ENCODE results near the gene NRXN3.

The NRXN3 gene

DNA sequence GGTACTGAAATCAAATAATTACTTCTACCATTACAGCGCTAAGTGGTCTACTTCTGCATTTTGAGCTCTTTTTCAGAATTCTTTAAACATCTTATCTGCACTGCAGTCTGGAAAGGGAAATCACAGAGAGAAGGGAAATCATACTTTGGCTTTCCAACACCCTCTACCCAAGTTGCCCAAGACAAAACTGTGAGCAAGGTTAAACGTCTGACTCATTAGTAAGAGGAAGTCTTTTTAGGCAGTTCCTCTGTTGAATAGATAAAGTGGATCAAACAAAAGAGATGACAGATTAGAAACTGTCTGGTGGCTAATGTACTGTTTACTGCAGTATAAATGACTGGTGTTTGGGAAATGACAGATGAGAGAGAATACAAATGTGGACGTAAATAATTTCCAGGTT, 858.1 kb downstream of the NRXN3 start:
- Histone ChIP-seq H3F3A (ENCODE audit: insufficient read depth, low read length) (no peaks in the 10 kb centered on the region), H3K4me2 (ENCODE audit: low read length) (no peak overlapping the region), H3K27ac (ENCODE audit: low read depth, low read length, poor library complexity, severe bottlenecking) (no peak overlapping the region), H3K4me1 (ENCODE audit: insufficient read depth, low read length, severe bottlenecking) (no peaks in the 10 kb centered on the region), H3K36me3 (ENCODE audit: insufficient read depth, low read length) (no peaks in the 10 kb centered on the region), H3K79me2 (ENCODE audit: insufficient read depth, low read length) (no peaks in the 10 kb centered on the region), H3K9me2 (ENCODE audit: low read depth, low read length) (no peaks in the 10 kb centered on the region), H3K4me3 (ENCODE audit: low read depth, low read length, poor library complexity, severe bottlenecking) (no peak overlapping the region), H3K9ac (ENCODE audit: low read length) (no peak overlapping the region), H3K27me3 (ENCODE audit: insufficient read depth, low read length) (no peaks in the 10 kb centered on the region), H4K20me1 (ENCODE audit: insufficient read depth, low read length) (no peaks in the 10 kb centered on the region), H3K9me3 (ENCODE audit: low read length) (no peaks in the 10 kb centered on the region), H2AFZ (ENCODE audit: low read length) (no peak overlapping the region)
- TF ChIP-seq EZH2 (IDR thresholded peaks at IDR 0.05; ENCODE audit: borderline replicate concordance, low read length) = no peak
- TF ChIP-seq, protein P1, sequence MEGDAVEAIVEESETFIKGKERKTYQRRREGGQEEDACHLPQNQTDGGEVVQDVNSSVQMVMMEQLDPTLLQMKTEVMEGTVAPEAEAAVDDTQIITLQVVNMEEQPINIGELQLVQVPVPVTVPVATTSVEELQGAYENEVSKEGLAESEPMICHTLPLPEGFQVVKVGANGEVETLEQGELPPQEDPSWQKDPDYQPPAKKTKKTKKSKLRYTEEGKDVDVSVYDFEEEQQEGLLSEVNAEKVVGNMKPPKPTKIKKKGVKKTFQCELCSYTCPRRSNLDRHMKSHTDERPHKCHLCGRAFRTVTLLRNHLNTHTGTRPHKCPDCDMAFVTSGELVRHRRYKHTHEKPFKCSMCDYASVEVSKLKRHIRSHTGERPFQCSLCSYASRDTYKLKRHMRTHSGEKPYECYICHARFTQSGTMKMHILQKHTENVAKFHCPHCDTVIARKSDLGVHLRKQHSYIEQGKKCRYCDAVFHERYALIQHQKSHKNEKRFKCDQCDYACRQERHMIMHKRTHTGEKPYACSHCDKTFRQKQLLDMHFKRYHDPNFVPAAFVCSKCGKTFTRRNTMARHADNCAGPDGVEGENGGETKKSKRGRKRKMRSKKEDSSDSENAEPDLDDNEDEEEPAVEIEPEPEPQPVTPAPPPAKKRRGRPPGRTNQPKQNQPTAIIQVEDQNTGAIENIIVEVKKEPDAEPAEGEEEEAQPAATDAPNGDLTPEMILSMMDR (IDR thresholded peaks at IDR 0.05; ENCODE audit: low read length) = no peak

DNA sequence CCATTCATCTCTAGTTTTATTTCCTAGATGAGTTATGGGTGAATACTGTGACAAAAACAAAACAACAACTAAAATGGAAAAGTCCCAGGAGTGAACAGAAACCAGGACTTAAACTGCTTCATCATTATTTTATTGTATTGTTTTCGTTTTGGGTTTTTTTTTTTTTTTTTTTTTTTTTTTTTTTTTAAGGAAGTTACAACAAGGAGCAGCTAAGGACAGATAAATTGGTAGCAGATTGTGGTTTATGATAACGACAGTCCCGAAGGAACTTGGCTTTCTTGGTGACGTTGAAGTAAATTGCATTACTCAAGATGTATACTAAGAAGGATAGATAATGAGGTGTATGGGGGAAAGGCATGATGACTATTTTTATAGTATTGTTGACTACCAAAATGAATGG, 866.3 kb downstream of the NRXN3 start:
- Histone ChIP-seq H3K4me2 (ENCODE audit: low read length) (no peak overlapping the region), H3K79me2 (ENCODE audit: insufficient read depth, low read length) (no peaks in the 10 kb centered on the region), H3F3A (ENCODE audit: insufficient read depth, low read length) (no peaks in the 10 kb centered on the region), H4K20me1 (ENCODE audit: insufficient read depth, low read length) (no peaks in the 10 kb centered on the region), H3K36me3 (ENCODE audit: insufficient read depth, low read length) (no peaks in the 10 kb centered on the region), H2AFZ (ENCODE audit: low read length) (no peak overlapping the region), H3K4me3 (ENCODE audit: low read depth, low read length, poor library complexity, severe bottlenecking) (no peak overlapping the region), H3K27ac (ENCODE audit: low read depth, low read length, poor library complexity, severe bottlenecking) (no peak overlapping the region), H3K9ac (ENCODE audit: low read length) (no peak overlapping the region), H3K27me3 (ENCODE audit: insufficient read depth, low read length) (no peaks in the 10 kb centered on the region; the same call in 1 of the 2 replicates), H3K9me3 (ENCODE audit: low read length) (no peaks in the 10 kb centered on the region), H3K4me1 (ENCODE audit: insufficient read depth, low read length, severe bottlenecking) (no peaks in the 10 kb centered on the region), H3K9me2 (ENCODE audit: low read depth, low read length) (no peaks in the 10 kb centered on the region)
- TF ChIP-seq, protein P1 (IDR thresholded peaks at IDR 0.05; ENCODE audit: low read length) = no peak
- TF ChIP-seq EZH2 (IDR thresholded peaks at IDR 0.05; ENCODE audit: borderline replicate concordance, low read length) = no peak

DNA sequence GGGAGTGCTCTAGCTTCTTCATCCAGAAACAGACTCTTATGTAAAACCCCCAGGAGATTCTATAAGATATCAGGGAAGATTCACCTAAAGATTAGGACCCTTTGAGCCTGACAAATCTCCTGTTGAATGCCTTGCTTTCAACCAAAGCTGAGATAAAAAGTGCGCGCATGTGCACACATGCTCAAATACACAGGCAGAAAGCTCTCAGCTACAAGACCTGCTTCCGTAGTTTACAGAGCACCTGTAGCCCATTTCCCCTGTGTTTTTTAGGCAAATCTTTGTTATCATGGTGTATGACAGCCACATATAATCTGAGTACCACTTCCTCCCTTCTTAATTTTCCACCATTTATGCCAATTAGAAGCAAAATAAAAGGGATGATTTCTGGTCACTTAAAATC, 866.9 kb downstream of the NRXN3 start:
- Histone ChIP-seq H3K27me3 (ENCODE audit: insufficient read depth, low read length) (no peaks in the 10 kb centered on the region; the same call in 1 of the 2 replicates), H3K79me2 (ENCODE audit: insufficient read depth, low read length) (no peaks in the 10 kb centered on the region)

More for the DNA sequence above, 866.9 kb downstream of the NRXN3 start:
- TF ChIP-seq, protein P1 (IDR thresholded peaks at IDR 0.05; ENCODE audit: low read length) = no peak
- no peak for TF ChIP-seq EZH2 (IDR thresholded peaks at IDR 0.05; ENCODE audit: borderline replicate concordance, low read length)
- no peaks in the 10 kb centered on the region for H3F3A ChIP-seq (ENCODE audit: insufficient read depth, low read length)
- H3K9me3 ChIP-seq (ENCODE audit: low read length) = no peaks in the 10 kb centered on the region
- no peak overlapping the region for H3K4me3 ChIP-seq (ENCODE audit: low read depth, low read length, poor library complexity, severe bottlenecking)
- H3K36me3 ChIP-seq (ENCODE audit: insufficient read depth, low read length) = no peaks in the 10 kb centered on the region
- H3K27ac ChIP-seq (ENCODE audit: low read depth, low read length, poor library complexity, severe bottlenecking) = no peak overlapping the region
- H3K9ac ChIP-seq (ENCODE audit: low read length) = no peak overlapping the region
- H4K20me1 ChIP-seq (ENCODE audit: insufficient read depth, low read length) = no peaks in the 10 kb centered on the region
- H2AFZ ChIP-seq (ENCODE audit: low read length) = no peak overlapping the region
- no peaks in the 10 kb centered on the region for H3K9me2 ChIP-seq (ENCODE audit: low read depth, low read length)
- no peaks in the 10 kb centered on the region for H3K4me1 ChIP-seq (ENCODE audit: insufficient read depth, low read length, severe bottlenecking)
- no peak overlapping the region for H3K4me2 ChIP-seq (ENCODE audit: low read length)

Measured in OCI-LY1 (cell line).